ENCODE measurements around the gene HOOK2.
"Not testable (repeated sequence)": the region's sequence is repeated elsewhere in the genome, so short reads cannot be mapped to it uniquely, and the experiment has no call there.

DNA sequence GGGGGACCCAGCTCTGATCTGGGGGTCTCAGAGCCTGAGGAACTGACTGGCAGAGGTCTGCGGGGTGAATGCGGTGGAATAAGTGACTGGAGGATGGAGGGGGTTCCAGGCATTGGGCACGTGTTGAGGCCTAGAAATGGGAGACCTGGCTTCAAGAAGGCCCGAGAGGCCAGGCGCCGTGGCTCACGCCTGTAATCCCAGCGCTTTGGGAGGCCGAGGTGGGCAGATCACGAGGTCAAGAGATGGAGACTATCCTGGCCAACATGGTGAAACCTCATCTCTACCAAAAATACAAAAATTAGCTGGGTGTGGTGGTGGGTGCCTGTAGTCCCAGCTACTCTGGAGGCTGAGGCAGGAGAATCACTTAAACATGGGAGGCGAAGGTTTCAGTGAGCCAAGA lies 42.5 kb upstream of the HOOK2 start:
- TF ChIP-seq POLR2A (IDR thresholded peaks at IDR 0.05; ENCODE audit: low read length); GATA1 (IDR thresholded peaks at IDR 0.05; ENCODE audit: low read depth, low read length): not testable (repeated sequence)
